ENCODE measurements around the gene RB1.
"Not testable (repeated sequence)": the region's sequence is repeated elsewhere in the genome, so short reads cannot be mapped to it uniquely, and the experiment has no call there.

RB1 gene

GRCh38 chr13:48446464-48446863 lies 142.9 kb downstream of the RB1 start:
- no peak for TF ChIP-seq CTCF (IDR thresholded peaks at IDR 0.05; ENCODE audit: borderline replicate concordance, insufficient read depth, low read depth, low read length)
- H3K4me3 ChIP-seq (ENCODE audit: low read depth, low read length), result no peak overlapping the region

DNA sequence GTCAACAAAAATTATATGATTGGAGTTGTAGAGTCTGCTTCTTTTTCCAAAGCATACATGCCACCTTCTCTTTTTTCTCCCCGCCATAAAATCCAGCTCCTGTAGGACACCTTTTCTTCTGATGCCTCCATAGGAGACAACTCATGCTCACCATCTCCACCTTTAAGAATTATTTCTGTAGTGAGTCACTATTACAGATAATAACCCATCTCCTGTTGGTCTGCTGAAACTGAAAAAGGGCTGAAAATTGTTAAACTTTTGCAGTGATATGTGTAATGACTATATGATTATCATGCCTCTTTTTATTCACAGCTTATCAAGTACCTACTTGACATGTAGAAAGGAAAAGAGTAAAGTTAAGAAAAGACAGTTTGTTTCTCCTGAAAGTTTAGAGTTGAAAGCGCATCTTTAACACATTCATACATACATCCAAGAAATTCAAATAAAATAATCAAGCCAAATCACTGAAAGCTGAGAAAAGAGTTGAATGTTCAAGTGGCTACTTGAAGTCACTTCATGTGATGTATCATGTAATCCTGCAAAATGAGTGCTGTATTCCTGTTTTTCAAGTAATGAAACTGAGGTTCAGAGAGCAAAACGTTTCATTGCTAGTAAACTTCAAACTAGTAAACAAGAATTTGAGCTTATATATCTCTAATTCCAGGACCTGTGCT lies 144.9 kb downstream of the RB1 start:
- TF ChIP-seq CTCF (IDR thresholded peaks at IDR 0.05; ENCODE audit: borderline replicate concordance, insufficient read depth, low read depth, low read length), result no peak

GRCh38 chr13:48448959-48449614 lies 145.5 kb downstream of the RB1 start:
- TF ChIP-seq CTCF (IDR thresholded peaks at IDR 0.05; ENCODE audit: borderline replicate concordance, insufficient read depth, low read depth, low read length), result no peak
- no peak overlapping the region for H3K4me3 ChIP-seq (ENCODE audit: low read depth, low read length)

More for the DNA sequence above, 144.9 kb downstream of the RB1 start:
- no peak overlapping the region for H3K4me3 ChIP-seq (ENCODE audit: low read depth, low read length)

- no peak overlapping the region for H3K4me3 ChIP-seq (ENCODE audit: low read depth, low read length)
- TF ChIP-seq CTCF (IDR thresholded peaks at IDR 0.05; ENCODE audit: borderline replicate concordance, insufficient read depth, low read depth, low read length), result no peak
Observed at GRCh38 chr13:48449656-48450055, 146.1 kb downstream of the RB1 start.

DNA sequence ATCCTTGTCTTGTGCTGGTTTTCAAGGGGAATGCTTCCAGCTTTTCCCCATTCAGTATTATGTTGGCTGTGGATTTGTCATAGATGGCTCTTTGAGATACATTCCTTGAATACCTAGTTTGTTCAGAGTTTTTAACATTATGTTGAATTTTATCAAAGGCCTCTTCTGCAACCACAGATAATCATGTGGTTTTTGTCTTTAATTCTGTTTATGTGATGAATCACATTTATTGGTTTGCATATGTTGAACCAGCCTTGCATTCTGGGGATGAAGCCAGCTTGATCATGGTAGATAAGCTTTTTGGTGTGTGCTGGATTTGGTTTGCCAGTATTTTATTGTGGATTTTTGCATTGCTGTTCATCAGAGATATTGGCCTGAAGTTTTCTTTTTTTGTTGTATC lies 147.6 kb downstream of the RB1 start:
- not testable (repeated sequence) for H3K4me3 ChIP-seq (ENCODE audit: low read depth, low read length)

DNA sequence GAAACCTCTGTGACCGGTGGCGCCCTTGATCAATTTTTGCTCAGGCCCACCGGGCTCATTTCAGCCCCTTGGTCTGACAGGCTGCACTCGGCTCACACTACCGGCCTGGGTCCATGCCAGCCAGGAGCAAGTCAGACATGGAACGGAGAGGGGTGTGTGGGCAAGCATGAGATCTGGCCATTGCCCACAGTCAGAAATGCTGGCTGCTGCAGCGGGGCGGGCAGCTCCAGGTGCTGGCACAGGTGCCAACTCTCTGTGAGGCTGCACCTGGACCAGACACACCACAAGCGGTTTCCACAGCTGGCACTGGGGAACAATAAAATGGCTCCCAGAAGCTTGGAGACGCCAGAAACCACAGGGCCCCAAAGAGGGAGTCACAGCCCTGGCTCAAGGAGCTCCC lies 153.0 kb downstream of the RB1 start:
- no peak overlapping the region for H3K4me3 ChIP-seq (ENCODE audit: low read depth, low read length)
- TF ChIP-seq CTCF (IDR thresholded peaks at IDR 0.05; ENCODE audit: borderline replicate concordance, insufficient read depth, low read depth, low read length), result no peak

DNA sequence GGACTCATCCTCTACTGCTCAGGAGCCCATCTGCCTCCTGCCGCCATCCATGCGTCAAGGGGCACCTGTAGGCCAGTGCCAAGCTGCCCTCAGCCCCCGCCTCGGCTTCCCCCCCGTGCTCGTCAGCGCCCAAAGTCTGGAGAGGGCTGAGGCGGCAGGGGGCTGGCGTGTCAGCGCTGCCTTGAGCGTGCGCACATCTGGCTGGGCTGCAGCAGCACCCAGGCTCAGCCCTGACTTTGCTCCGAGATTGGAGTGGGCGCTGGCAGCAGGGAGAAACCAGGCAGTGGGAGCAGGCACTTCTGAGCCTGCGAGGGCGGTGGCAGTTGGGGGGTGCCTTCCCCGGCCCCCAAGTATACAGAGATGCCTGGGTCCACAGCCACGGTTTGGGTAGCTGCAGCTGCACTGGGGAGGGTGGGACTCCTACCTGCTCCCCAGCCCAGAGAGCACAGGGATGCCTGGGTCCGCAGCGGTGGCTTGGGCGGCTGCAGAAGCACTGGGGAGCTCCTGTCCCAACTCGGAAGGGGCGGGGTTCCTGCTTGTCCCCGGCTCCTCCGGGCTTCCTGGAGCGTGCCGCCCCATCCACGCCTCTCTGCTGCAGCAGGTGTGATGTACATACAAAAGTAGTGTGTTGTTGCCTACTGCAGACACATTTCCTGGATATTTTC lies 154.2 kb downstream of the RB1 start:
- no peak overlapping the region for H3K4me3 ChIP-seq (ENCODE audit: low read depth, low read length)
- TF ChIP-seq CTCF (IDR thresholded peaks at IDR 0.05; ENCODE audit: borderline replicate concordance, insufficient read depth, low read depth, low read length), result no peak
